Esophagus muscularis mucosa (tissue), 2 donors: ENCODE results near the gene CLCN7.

Experiments
- EP300 ChIP-seq: sonication (generic); formaldehyde crosslinking; IDR thresholded peaks from one replicate; pipeline ENCODE4 v1.6.1; 2017; ENCODE audit warnings: antibody characterized with exemption
- POLR2A ChIP-seq: fragments of 450-650 bp; IDR thresholded peaks from one replicate; pipeline ENCODE4 v1.6.1; 2017; ENCODE audit warnings: antibody characterized with exemption, moderate library complexity, mild to moderate bottlenecking, low read depth

GRCh38 chr16:1448536-1449116, 26.2 kb downstream of the CLCN7 start:
- TF ChIP-seq EP300 (no peak), POLR2A (no peak)
